Measurements from ENCODE around the gene DAPK1. TPM values are rescaled to one million over a fixed set of nuclear protein-coding genes. Genes with fewer than 3 reads are reported as not detected.

The DAPK1 gene
- total RNA-seq, 1 experiment from 2014 or later, result 19.7 TPM

DNA sequence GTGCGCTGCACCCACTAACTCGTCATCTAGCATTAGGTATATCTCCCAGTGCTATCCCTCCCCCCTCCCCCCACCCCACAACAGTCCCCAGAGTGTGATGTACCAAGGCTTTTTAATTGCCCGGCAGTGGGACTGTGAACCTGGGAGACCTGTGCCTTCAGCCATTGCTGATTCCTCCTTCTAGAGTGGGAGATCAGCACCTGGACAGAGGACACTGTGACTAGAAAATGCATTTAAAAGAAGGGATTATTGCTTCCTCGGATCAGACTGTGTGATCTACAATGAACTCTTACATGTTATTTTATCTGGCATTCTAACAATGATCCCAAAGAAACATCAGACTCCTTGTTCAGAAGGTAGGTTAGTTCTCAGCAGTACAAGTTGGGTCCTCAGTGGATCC is 254.2 kb downstream of the DAPK1 start:
- TF ChIP-seq, protein P1, sequence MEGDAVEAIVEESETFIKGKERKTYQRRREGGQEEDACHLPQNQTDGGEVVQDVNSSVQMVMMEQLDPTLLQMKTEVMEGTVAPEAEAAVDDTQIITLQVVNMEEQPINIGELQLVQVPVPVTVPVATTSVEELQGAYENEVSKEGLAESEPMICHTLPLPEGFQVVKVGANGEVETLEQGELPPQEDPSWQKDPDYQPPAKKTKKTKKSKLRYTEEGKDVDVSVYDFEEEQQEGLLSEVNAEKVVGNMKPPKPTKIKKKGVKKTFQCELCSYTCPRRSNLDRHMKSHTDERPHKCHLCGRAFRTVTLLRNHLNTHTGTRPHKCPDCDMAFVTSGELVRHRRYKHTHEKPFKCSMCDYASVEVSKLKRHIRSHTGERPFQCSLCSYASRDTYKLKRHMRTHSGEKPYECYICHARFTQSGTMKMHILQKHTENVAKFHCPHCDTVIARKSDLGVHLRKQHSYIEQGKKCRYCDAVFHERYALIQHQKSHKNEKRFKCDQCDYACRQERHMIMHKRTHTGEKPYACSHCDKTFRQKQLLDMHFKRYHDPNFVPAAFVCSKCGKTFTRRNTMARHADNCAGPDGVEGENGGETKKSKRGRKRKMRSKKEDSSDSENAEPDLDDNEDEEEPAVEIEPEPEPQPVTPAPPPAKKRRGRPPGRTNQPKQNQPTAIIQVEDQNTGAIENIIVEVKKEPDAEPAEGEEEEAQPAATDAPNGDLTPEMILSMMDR (IDR thresholded peaks at IDR 0.05; ENCODE audit: unreplicated experiment), result no peak
- no peak overlapping the region for H3K27ac Mint-ChIP-seq (ENCODE audit: low read depth, unreplicated experiment)
- no TSS peak for BruUV-seq (replicated peaks)
- no peaks in the 10 kb centered on the region for H3K9me3 Mint-ChIP-seq (ENCODE audit: unreplicated experiment)
- POLR2A ChIA-PET, result no interaction called here
- CTCF ChIA-PET, result no interaction called here
- no peak overlapping the region for H3K4me3 Mint-ChIP-seq (ENCODE audit: unreplicated experiment)
- H3K27me3 Mint-ChIP-seq (ENCODE audit: insufficient read depth, unreplicated experiment), result no peaks in the 10 kb centered on the region
- H3K4me1 Mint-ChIP-seq (ENCODE audit: insufficient read depth, unreplicated experiment), result no peaks in the 10 kb centered on the region
- no peaks in the 10 kb centered on the region for H3K36me3 Mint-ChIP-seq (ENCODE audit: insufficient read depth, unreplicated experiment)
- intact Hi-C loops (cut with micrococcal nuclease), result no loop called here
- DNase-seq (ENCODE audit: unreplicated experiment), result no peak

DNA sequence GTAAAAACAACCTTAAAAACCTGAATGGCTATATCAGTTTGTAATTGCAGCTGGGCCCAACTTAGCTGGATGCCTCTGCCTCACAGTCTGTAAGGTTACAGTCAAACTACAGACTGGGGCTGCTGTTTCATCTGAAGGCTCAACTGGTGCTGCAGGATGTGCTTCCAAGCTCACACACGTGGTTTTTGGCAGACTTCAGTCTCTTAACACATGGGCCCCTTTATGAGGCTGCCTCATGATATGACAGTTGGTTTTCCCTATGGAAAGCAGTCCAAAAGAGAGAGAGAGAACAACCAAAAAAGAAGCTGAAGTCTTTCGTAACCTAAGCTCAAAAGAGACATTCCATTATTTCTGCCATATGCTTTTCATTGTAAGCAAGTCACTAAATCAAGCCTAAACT is 255.6 kb downstream of the DAPK1 start:
- Mint-ChIP-seq H3K4me1 (ENCODE audit: insufficient read depth, unreplicated experiment) (no peaks in the 10 kb centered on the region), H3K4me3 (ENCODE audit: unreplicated experiment) (no peak overlapping the region), H3K9me3 (ENCODE audit: unreplicated experiment) (no peaks in the 10 kb centered on the region), H3K36me3 (ENCODE audit: insufficient read depth, unreplicated experiment) (no peaks in the 10 kb centered on the region), H3K27ac (ENCODE audit: low read depth, unreplicated experiment) (no peak overlapping the region), H3K27me3 (ENCODE audit: insufficient read depth, unreplicated experiment) (no peaks in the 10 kb centered on the region)
- ChIA-PET POLR2A (interaction anchor here (0.8 kb wide), 1 partner anchor 14 kb away, joined by 3 read pairs; no protein-coding TSS in a partner anchor), CTCF (no interaction called here)
- BruUV-seq (replicated peaks), result no TSS peak
- TF ChIP-seq, protein P1 (IDR thresholded peaks at IDR 0.05; ENCODE audit: unreplicated experiment), result no peak
- intact Hi-C loops (cut with micrococcal nuclease), result no loop called here
- no peak for DNase-seq (ENCODE audit: unreplicated experiment)

Other genes starting within 250 kb of the DAPK1 start
- 84.2 and 141 TPM in 2 replicates for gene CTSL, start 228.3 kb downstream of the DAPK1 start, total RNA-seq (2022)

All from MCF 10A (cell line).